Psoas muscle (tissue), 8 donors: ENCODE measurements around the gene MRGPRG. TPM values are rescaled to one million over a fixed set of nuclear protein-coding genes. Genes with fewer than 3 reads are reported as not detected.

ENCODE experiments used
- ATAC-seq, 4 donors: fragments of 200-7000 bp; cut with Tn5 transposase; one replicate each; pipeline ENCODE4 v1.9.1; 2020; ENCODE audit warnings: moderate library complexity in 3 of 4, mild to moderate bottlenecking in 2 of 4
- DNase-seq, 2 donors: peaks; one replicate each; pipeline ENCODE4 v3.0.0-alpha.2; 2020
- H3K27ac ChIP-seq: fragments of 200-600 bp; one replicate; pipeline ENCODE4 v1.8.0; 2022
- H3K27me3 ChIP-seq, 3 donors: fragments of 200-600 bp in 1 of 3; one replicate each; pipeline versions ENCODE4 v1.6.1 to v1.8.0; 2013 to 2022; ENCODE audit warnings: low read length in 2 of 3, mild to moderate bottlenecking in 2 of 3, moderate library complexity in 1 of 3; ENCODE audit not compliant: insufficient read depth in 3 of 3
- H3K36me3 ChIP-seq, 2 donors: fragments of 200-600 bp in 1 of 2; one replicate each; pipeline versions ENCODE4 v1.6.1 to v1.8.0; 2013 to 2022; ENCODE audit warnings: low read depth in 1 of 2, mild to moderate bottlenecking in 1 of 2, moderate library complexity in 1 of 2; ENCODE audit not compliant: insufficient read depth in 1 of 2
- H3K4me1 ChIP-seq: fragments of 200-600 bp; one replicate; pipeline ENCODE4 v1.8.0; 2022
- H3K4me3 ChIP-seq: fragments of 200-600 bp; one replicate; pipeline ENCODE4 v1.8.0; 2022; ENCODE audit warnings: mild to moderate bottlenecking
- H3K9me3 ChIP-seq: fragments of 200-600 bp; one replicate; pipeline ENCODE4 v1.8.0; 2022
- CTCF ChIP-seq: fragments of 200-600 bp; IDR thresholded peaks from one replicate; pipeline ENCODE4 v1.8.0; 2022; ENCODE audit warnings: antibody characterized with exemption
- WGBS, 3 donors: extraction: QIAGEN DNeasy Blood & Tissue Kit; methylation state at CpG; one replicate each; pipeline versions ENCODE4 v1.1.6 to v1.1.7; 2013; 5-methylcytosine and 5-hydroxymethylcytosine counted together
- intact Hi-C, 2 donors: fragments of 100-400 bp; cut with DNase I; formaldehyde crosslinking; loops; one replicate each; pipeline versions ENCODE4 v1.11.0 to v1.14.2; 2022
- polyA plus RNA-seq, 3 donors: library from polyadenylated mRNA; stranded (reverse); fragments of 200-250 nt; gene quantifications; one replicate each; pipeline ENCODE4 v1.2.3, GENCODE V29; 2013
- total RNA-seq, 4 donors: library from RNA; stranded (reverse); fragmentation: NEBNext Ultra II Directional in 2 of 4; extraction: Animal tissue kit (Norgen Biotek cat#: 25700) in 2 of 4; gene quantifications; one replicate each; pipeline versions ENCODE4 v1.2.1 to v1.2.4, GENCODE V29; 2021 to 2023
- donor health status: healthy with polysubstance abuse.
- donor health status: DM: no; HTN: no; CAD: no; lungs with moderate emphysema.
- donor health status: Bipolar disorder and iron deficiency.
- donor health status: healthy.
- donor health status: DM: yes; HTN: yes; CAD: no.
- donor health status: DM: no; HTN: no; CAD: no.
- donor health status: DM: no; HTN: no; CAD: no.
- donor health status: DM: yes; HTN: yes; CAD: no.

Gene MRGPRG
- total and polyA plus RNA-seq, 7 donors: not detected

GRCh38 chr11:3190600-3190999 lies 28.0 kb downstream of the MRGPRG start:
- no peak overlapping the region for H3K4me3 ChIP-seq
- H3K27ac ChIP-seq: no peak overlapping the region
- no peaks in the 10 kb centered on the region for H3K27me3 ChIP-seq
- 66 to 73% (median 68%) methylated on average over 6 of the region's 6 CpGs for WGBS, 3 donors
- no peaks in the 10 kb centered on the region for H3K4me1 ChIP-seq
- no peaks in the 10 kb centered on the region for H3K36me3 ChIP-seq
- TF ChIP-seq CTCF: no peak
- intact Hi-C loops: no loop called here
- DNase-seq: no peak
- no peaks in the 10 kb centered on the region for H3K9me3 ChIP-seq
- ATAC-seq: no peak

- intact Hi-C loops: no loop called here
- ATAC-seq (no peak), DNase-seq (peak in 1 of 2 donors; percentile 46)
- TF ChIP-seq CTCF: no peak
- 82 to 88% (median 84%) methylated on average over 11 of the region's 11 CpGs for WGBS, 3 donors
- Histone ChIP-seq H3K27ac (no peak overlapping the region), H3K9me3 (no peaks in the 10 kb centered on the region), H3K4me3 (no peak overlapping the region), H3K4me1 (no peaks in the 10 kb centered on the region), H3K27me3 (no peaks in the 10 kb centered on the region), H3K36me3 (no peaks in the 10 kb centered on the region)
Measured at GRCh38 chr11:3189886-3190583, 28.6 kb downstream of the MRGPRG start.

GRCh38 chr11:3189196-3189843 lies 29.3 kb downstream of the MRGPRG start:
- no peak overlapping the region for H3K4me3 ChIP-seq
- 54 to 60% (median 60%) methylated on average over 15 of the region's 15 CpGs for WGBS, 3 donors
- no peaks in the 10 kb centered on the region for H3K4me1 ChIP-seq
- no peaks in the 10 kb centered on the region for H3K9me3 ChIP-seq
- no peak overlapping the region for H3K27ac ChIP-seq
- H3K27me3 ChIP-seq: no peaks in the 10 kb centered on the region
- intact Hi-C loops: no loop called here
- no peaks in the 10 kb centered on the region for H3K36me3 ChIP-seq
- TF ChIP-seq CTCF: no peak
- DNase-seq (peak in 1 of 2 donors; percentile 20), ATAC-seq (no peak)

- ATAC-seq: no peak
- Histone ChIP-seq H3K27me3 (no peaks in the 10 kb centered on the region), H3K4me3 (no peak overlapping the region), H3K36me3 (no peaks in the 10 kb centered on the region), H3K9me3 (no peaks in the 10 kb centered on the region), H3K4me1 (no peaks in the 10 kb centered on the region), H3K27ac (no peak overlapping the region)
- intact Hi-C loops: no loop called here
- 87 to 91% (median 88%) methylated on average over 17 of the region's 17 CpGs for WGBS, 3 donors
- TF ChIP-seq CTCF: no peak
- no peak for DNase-seq
Measured at GRCh38 chr11:3188496-3189195, 30.0 kb downstream of the MRGPRG start.
